IMR-90 (cell line): Measurements from ENCODE around the gene NPAS2. TPM values are rescaled to one million over a fixed set of nuclear protein-coding genes. Genes with fewer than 3 reads are reported as not detected.

Experiments used
- ATAC-seq: fragments of 200-7000 bp; cut with Tn5 transposase; 2 replicates; pipeline ENCODE4 v1.9.1; 2020; ENCODE audit warnings: low read depth, mild to moderate bottlenecking, moderate library complexity
- BruUV-seq: library from RNA; stranded (reverse); fragments of 400-500 nt; replicated peaks from 2 replicates; lab custom pipeline; 2021; lab: Mats Ljungman, UMichigan
- CTCF ChIA-PET: fragments of 300-600 bp; formaldehyde crosslinking; extraction: SDS; loops from one replicate; lab custom pipeline; 2021; ENCODE audit warnings: antibody characterized with exemption; lab: Yijun Ruan, JAX
- POLR2A ChIA-PET: fragments of 300-600 bp; sonication (Branson Sonifier 250); formaldehyde crosslinking; loops from one replicate; lab custom pipeline; 2022; ENCODE audit warnings: antibody characterized with exemption; ENCODE audit not compliant: unreplicated experiment; lab: Charles Lee
- DNase-seq: peaks from one replicate; pipeline ENCODE4 v3.0.0; 2013
- H2AFZ ChIP-seq: replicated peaks from 2 replicates; pipeline ENCODE3; 2013; ENCODE audit warnings: low read length, mild to moderate bottlenecking; ENCODE audit not compliant: poor library complexity
- H2AK5ac ChIP-seq: 2 replicates; pipeline ENCODE4 v1.6.1; 2013; ENCODE audit warnings: low read depth, low read length, inconsistent platforms
- H2AK9ac ChIP-seq: replicated peaks from 2 replicates; pipeline ENCODE3; 2013; ENCODE audit warnings: mild to moderate bottlenecking, low read depth, low read length, moderate library complexity; ENCODE audit not compliant: poor library complexity
- H2BK120ac ChIP-seq: 2 replicates; pipeline ENCODE4 v1.6.1; 2013; ENCODE audit warnings: low read depth, low read length, inconsistent platforms
- H2BK15ac ChIP-seq: 3 replicates; pipeline ENCODE4 v1.6.1; 2013; ENCODE audit warnings: low read depth, low read length, inconsistent platforms
- H2BK20ac ChIP-seq: 2 replicates; pipeline ENCODE4 v1.6.1; 2013; ENCODE audit warnings: low read depth, mild to moderate bottlenecking, inconsistent platforms, low read length, moderate library complexity
- H2BK5ac ChIP-seq: 2 replicates; pipeline ENCODE4 v1.6.1; 2013; ENCODE audit warnings: mild to moderate bottlenecking, low read depth, low read length, inconsistent platforms; ENCODE audit not compliant: poor library complexity, severe bottlenecking
- H3K14ac ChIP-seq: replicated peaks from 2 replicates; pipeline ENCODE4 v1.6.1; 2013; ENCODE audit warnings: low read depth, low read length, inconsistent platforms
- H3K18ac ChIP-seq: 2 replicates; pipeline ENCODE4 v1.6.1; 2013; ENCODE audit warnings: low read depth, low read length, control low read depth
- H3K23ac ChIP-seq: 2 replicates; pipeline ENCODE4 v1.6.1; 2013; ENCODE audit warnings: low read depth, low read length, inconsistent platforms
- H3K27ac ChIP-seq: 2 replicates; pipeline ENCODE4 v1.5.1; 2013; ENCODE audit warnings: mild to moderate bottlenecking, control low read depth, low read length; ENCODE audit not compliant: insufficient read depth
- H3K27me3 ChIP-seq: 2 replicates; pipeline ENCODE4 v1.6.1; 2013; ENCODE audit warnings: low read length; ENCODE audit not compliant: control insufficient read depth, insufficient read depth
- H3K36me3 ChIP-seq: 2 replicates; pipeline ENCODE4 v1.6.1; 2013; ENCODE audit warnings: low read length, mixed read lengths; ENCODE audit not compliant: control insufficient read depth, insufficient read depth
- H3K4ac ChIP-seq: 2 replicates; pipeline ENCODE4 v1.6.1; 2013; ENCODE audit warnings: low read depth, low read length, inconsistent platforms
- H3K4me1 ChIP-seq: 2 replicates; pipeline ENCODE4 v1.6.1; 2013; ENCODE audit warnings: low read length, mixed read lengths; ENCODE audit not compliant: control insufficient read depth, insufficient read depth
- H3K4me2 ChIP-seq: 2 replicates; pipeline ENCODE4 v1.6.1; 2013; ENCODE audit warnings: low read depth, mild to moderate bottlenecking, control low read depth, low read length, moderate library complexity
- H3K4me3 ChIP-seq: 2 replicates; pipeline ENCODE4 v1.5.1; 2013; ENCODE audit warnings: low read depth, mild to moderate bottlenecking, control low read depth, low read length, moderate library complexity; ENCODE audit not compliant: insufficient read depth
- H3K56ac ChIP-seq: 2 replicates; pipeline ENCODE4 v1.6.1; 2013; ENCODE audit warnings: low read length, inconsistent platforms; ENCODE audit not compliant: insufficient read depth; ENCODE audit errors: extremely low read depth
- H3K79me1 ChIP-seq, 2 experiments: 2 replicates each; pipeline ENCODE4 v1.6.1; 2013; ENCODE audit warnings: low read length in 2 of 2, inconsistent platforms in 1 of 2, low read depth in 1 of 2
- H3K9ac ChIP-seq: 2 replicates; pipeline ENCODE4 v1.6.1; 2013; ENCODE audit warnings: low read depth, low read length, control low read depth
- H3K9me1 ChIP-seq: 2 replicates; pipeline ENCODE4 v1.6.1; 2013; ENCODE audit warnings: low read length, inconsistent platforms; ENCODE audit not compliant: insufficient read depth
- H3K9me3 ChIP-seq: 2 replicates; pipeline ENCODE4 v1.6.1; 2013; ENCODE audit warnings: low read length; ENCODE audit not compliant: control insufficient read depth, insufficient read depth
- H4K20me1 ChIP-seq: 2 replicates; pipeline ENCODE4 v1.6.1; 2013; ENCODE audit warnings: low read length, inconsistent platforms; ENCODE audit not compliant: insufficient read depth
- H4K5ac ChIP-seq: 2 replicates; pipeline ENCODE4 v1.6.1; 2013; ENCODE audit warnings: mild to moderate bottlenecking, low read depth, low read length, control low read depth
- H4K8ac ChIP-seq, 2 experiments: 2 replicates each; pipeline ENCODE4 v1.6.1; 2013; ENCODE audit warnings: low read depth in 2 of 2, low read length in 2 of 2, control low read depth in 1 of 2, inconsistent platforms in 1 of 2
- H4K91ac ChIP-seq: 2 replicates; pipeline ENCODE4 v1.6.1; 2013; ENCODE audit warnings: low read depth, low read length, inconsistent platforms; ENCODE audit not compliant: insufficient read depth
- BHLHE40 ChIP-seq: fragments of 150-350 bp; IDR thresholded peaks from 2 replicates; pipeline ENCODE4 v1.6.1; 2016; ENCODE audit warnings: mild to moderate bottlenecking, low read depth, low read length
- CEBPB ChIP-seq: IDR thresholded peaks from 2 replicates; pipeline ENCODE4 v1.6.1; 2012; ENCODE audit warnings: low read depth, low read length, improper control_type of control experiment
- CHD1 ChIP-seq: IDR thresholded peaks from 2 replicates; pipeline ENCODE4 v1.6.1; 2012; ENCODE audit warnings: low read depth, low read length, improper control_type of control experiment
- CTCF ChIP-seq: conservative IDR thresholded peaks from 2 replicates; pipeline ENCODE4 v1.5.1; 2012; ENCODE audit warnings: mild to moderate bottlenecking, low read depth, low read length, improper control_type of control experiment
- ELK1 ChIP-seq: fragments of 150-350 bp; IDR thresholded peaks from 2 replicates; pipeline ENCODE4 v1.6.1; 2016; ENCODE audit warnings: low read depth, mild to moderate bottlenecking, low read length, moderate library complexity, borderline replicate concordance
- FOS ChIP-seq: fragments of 150-350 bp; IDR thresholded peaks from 2 replicates; pipeline ENCODE4 v1.6.1; 2016; ENCODE audit warnings: low read depth, low read length
- MAFK ChIP-seq: IDR thresholded peaks from 2 replicates; pipeline ENCODE4 v1.6.1; 2012; ENCODE audit warnings: low read depth, low read length, improper control_type of control experiment
- MAZ ChIP-seq: IDR thresholded peaks from 2 replicates; pipeline ENCODE4 v1.6.1; 2012; ENCODE audit warnings: low read depth, mild to moderate bottlenecking, low read length, improper control_type of control experiment, moderate library complexity, borderline replicate concordance
- MXI1 ChIP-seq: IDR thresholded peaks from 2 replicates; pipeline ENCODE4 v1.6.1; 2012; ENCODE audit warnings: low read depth, mild to moderate bottlenecking, low read length, moderate library complexity, borderline replicate concordance
- NFE2L2 ChIP-seq: fragments of 150-350 bp; IDR thresholded peaks from 2 replicates; pipeline ENCODE4 v1.6.1; 2016; ENCODE audit warnings: low read depth, mild to moderate bottlenecking, low read length
- POLR2A ChIP-seq: IDR thresholded peaks from 2 replicates; pipeline ENCODE4 v1.6.1; 2012; ENCODE audit warnings: mild to moderate bottlenecking, low read depth, low read length
- RAD21 ChIP-seq: IDR thresholded peaks from 2 replicates; pipeline ENCODE4 v1.6.1; 2012; ENCODE audit warnings: low read length, improper control_type of control experiment
- RCOR1 ChIP-seq: IDR thresholded peaks from 2 replicates; pipeline ENCODE4 v1.6.1; 2012; ENCODE audit warnings: mild to moderate bottlenecking, low read length, improper control_type of control experiment; ENCODE audit not compliant: insufficient replicate concordance
- RFX5 ChIP-seq: IDR thresholded peaks from 2 replicates; pipeline ENCODE4 v1.8.0; 2012; ENCODE audit warnings: low read depth, mild to moderate bottlenecking, low read length, moderate library complexity
- SMC3 ChIP-seq: fragments of 150-350 bp; IDR thresholded peaks from 2 replicates; pipeline ENCODE4 v1.6.1; 2016; ENCODE audit warnings: low read depth, mild to moderate bottlenecking, antibody characterized with exemption, low read length, moderate library complexity
- USF2 ChIP-seq: fragments of 150-350 bp; IDR thresholded peaks from 2 replicates; pipeline ENCODE4 v1.6.1; 2017; ENCODE audit warnings: mild to moderate bottlenecking, antibody characterized with exemption, low read length, low read depth
- WGBS, 2 experiments: methylation state at CpG; one replicate each; pipeline versions ENCODE4 v1.1.5 to v1.1.7; 2013; ENCODE audit warnings: missing lambda C conversion rate in 2 of 2; ENCODE audit not compliant: insufficient read length in 1 of 2; ENCODE audit errors: extremely low coverage in 2 of 2; 5-methylcytosine and 5-hydroxymethylcytosine counted together
- dilution Hi-C: fragments of 300-500 bp; cut with HindIII; formaldehyde crosslinking; loops from one replicate; pipeline ENCODE4 v1.14.3; 2018; ENCODE audit warnings: low sequenced_read_pairs; ENCODE audit not compliant: unreplicated experiment
- in situ Hi-C: fragments of 300-500 bp; cut with MboI; formaldehyde crosslinking; loops from 3 replicates; pipeline ENCODE4 v1.14.3; 2019; ENCODE audit warnings: low sequenced_read_pairs, inconsistent platforms, mixed read lengths
- intact Hi-C: fragments of 100-400 bp; cut with micrococcal nuclease; formaldehyde crosslinking; loops from 2 replicates; pipeline ENCODE4 v1.10.0; 2022
- polyA plus RNA-seq, 3 experiments: library from polyadenylated mRNA; depleted of rRNA; stranded (reverse); fragments of >200 nt; gene quantifications; 2 replicates each; pipeline ENCODE4 v1.2.3, GENCODE V29; 2012; ENCODE audit warnings: low replicate concordance in 1 of 3
- total RNA-seq: library from RNA; depleted of rRNA; stranded (reverse); fragments of >200 nt; gene quantifications from 2 replicates; pipeline ENCODE4 v1.2.3, GENCODE V29; 2012

Gene NPAS2
- total and polyA plus RNA-seq, 2 of the 4 experiments (the other 2 are of a cell fraction) = 5.2 to 14.8 TPM

GRCh38 chr2:101032084-101032776 is 212.3 kb downstream of the NPAS2 start:
- Histone ChIP-seq H3K4me1 (no peaks in the 10 kb centered on the region), H4K8ac (no peak overlapping the region), H3K4me3 (no peak overlapping the region), H4K91ac (no peak overlapping the region), H3K27ac (no peak overlapping the region), H3K4me2 (no peak overlapping the region), H3K9ac (no peak overlapping the region), H3K27me3 (no peaks in the 10 kb centered on the region), H2AK5ac (no peak overlapping the region), H2BK120ac (no peak overlapping the region), H3K14ac (no peak overlapping the region), H3K18ac (no peak overlapping the region), H3K56ac (no peak overlapping the region), H3K9me3 (no peaks in the 10 kb centered on the region), H2AFZ (no peak overlapping the region), H2BK20ac (no peak overlapping the region), H3K4ac (no peak overlapping the region), H2AK9ac (no peak overlapping the region), H3K36me3 (peaks cover 2% of the 10 kb centered on the region; the same call in 1 of the 2 replicates), H4K20me1 (no peaks in the 10 kb centered on the region), H2BK5ac (no peak overlapping the region), H4K5ac (no peak overlapping the region), H3K23ac (no peak overlapping the region), H2BK15ac (no peak overlapping the region), H3K79me1 (no peaks in the 10 kb centered on the region), H3K9me1 (peaks cover 7% of the 10 kb centered on the region; the same call in 1 of the 2 replicates)
- ATAC-seq (no peak; the same call in 1 of the 2 replicates), DNase-seq (no peak)
- in situ Hi-C loops (no loop called here), intact Hi-C loops (no loop called here), dilution Hi-C loops (no loop called here)
- BruUV-seq = no TSS peak
- no CpG with 5 or more reads among the region's 15 CpGs for WGBS, 2 experiments
- POLR2A ChIA-PET = no interaction called here
- TF ChIP-seq ELK1 (no peak), NFE2L2 (no peak), CEBPB (no peak), MAZ (no peak), CHD1 (no peak), CTCF (no peak), MXI1 (no peak), POLR2A (no peak), BHLHE40 (no peak), RFX5 (no peak), RCOR1 (no peak), RAD21 (no peak), USF2 (no peak), FOS (no peak), MAFK (no peak), SMC3 (no peak)
- CTCF ChIA-PET = interaction anchor here (0.6 to 1.4 kb wide), 3 partner anchors 173 to 430 kb away, joined by 3 to 4 read pairs (median 4); no protein-coding TSS in a partner anchor
